Endothelial cell of umbilical vein (primary cell): ENCODE measurements around the gene EOLA1. TPM values are rescaled to one million over a fixed set of nuclear protein-coding genes. Genes with fewer than 3 reads are reported as not detected.
A peak's percentile ranks its signal among the peaks of the same experiment; 100 is the strongest.
"Not testable (repeated sequence)": the region's sequence is repeated elsewhere in the genome, so short reads cannot be mapped to it uniquely, and the experiment has no call there.

ENCODE experiments used
- BruUV-seq: library from RNA; stranded (reverse); fragments of 400-500 nt; replicated peaks from 2 replicates; lab custom pipeline; 2021; lab: Mats Ljungman, UMichigan
- CTCF ChIA-PET: fragments of 300-600, 350-600 bp; sonication (Branson Sonifier 250); formaldehyde crosslinking; loops from one replicate; lab custom pipeline; 2021; ENCODE audit warnings: antibody characterized with exemption, inconsistent platforms; lab: Charles Lee
- POLR2A ChIA-PET: fragments of 300-600, 350-600 bp; sonication (Branson Sonifier 250); formaldehyde crosslinking; loops from one replicate; lab custom pipeline; 2021; ENCODE audit warnings: antibody characterized with exemption, inconsistent platforms; lab: Charles Lee
- DNase-seq: peaks from one replicate; pipeline ENCODE4 v3.0.0-alpha.2; 2011; ENCODE audit warnings: low read depth, low spot score
- FAIRE-seq: peaks from 2 replicates; lab custom pipeline; 2011; peaks lifted over from hg19 to GRCh38; lab: Jason Lieb, UNC
- H2AFZ ChIP-seq: 2 replicates; pipeline ENCODE4 v1.6.0; 2012; ENCODE audit warnings: low read depth, low read length, control low read depth, inconsistent platforms
- H3K27ac ChIP-seq: 2 replicates; pipeline ENCODE4 v1.5.1; 2011; ENCODE audit warnings: low read depth, mild to moderate bottlenecking, control low read depth, low read length, moderate library complexity; ENCODE audit not compliant: insufficient read depth
- H3K27me3 ChIP-seq, 2 experiments: 2 replicates each; pipeline versions ENCODE4 v1.6.0 to v1.6.1; 2011; ENCODE audit warnings: low read length in 2 of 2, mixed read lengths in 1 of 2; ENCODE audit not compliant: control insufficient read depth in 2 of 2, insufficient read depth in 2 of 2
- H3K36me3 ChIP-seq, 2 experiments: 2 replicates in 1 of 2; 3 replicates in 1 of 2; pipeline ENCODE4 v1.5.1; 2011; ENCODE audit warnings: low read length in 2 of 2, mild to moderate bottlenecking in 1 of 2, moderate library complexity in 1 of 2; ENCODE audit not compliant: control insufficient read depth in 2 of 2, insufficient read depth in 2 of 2; ENCODE audit errors: extremely low read depth in 1 of 2
- H3K4me1 ChIP-seq: 3 replicates; pipeline ENCODE4 v1.5.1; 2011; ENCODE audit warnings: mild to moderate bottlenecking, low read length; ENCODE audit not compliant: control insufficient read depth, insufficient read depth; ENCODE audit errors: extremely low read depth
- H3K4me2 ChIP-seq: 2 replicates; pipeline ENCODE4 v1.6.1; 2011; ENCODE audit warnings: low read length, control low read depth, mixed read lengths; ENCODE audit not compliant: insufficient read depth
- H3K4me3 ChIP-seq, 3 experiments: fragments of 200-600 bp in 1 of 3; sonication (generic), shearing (Covaris generic) in 1 of 3; replicated peaks in 1 of 3; 2 replicates each; pipeline ENCODE4 v1.5.1; 2011 to 2016; ENCODE audit warnings: control low read depth in 3 of 3, low read length in 3 of 3, mild to moderate bottlenecking in 2 of 3, inconsistent platforms in 1 of 3, low read depth in 1 of 3, moderate library complexity in 1 of 3; ENCODE audit not compliant: insufficient read depth in 1 of 3
- H3K79me2 ChIP-seq: 2 replicates; pipeline ENCODE4 v1.6.0; 2012; ENCODE audit warnings: low read length, inconsistent platforms; ENCODE audit not compliant: control insufficient read depth, insufficient read depth
- H3K9ac ChIP-seq: replicated peaks from 2 replicates; pipeline ENCODE3; 2011; ENCODE audit warnings: low read length, control low read depth; ENCODE audit not compliant: insufficient read depth; ENCODE audit errors: extremely low read depth
- H3K9me1 ChIP-seq: replicated peaks from 3 replicates; pipeline ENCODE4 v1.6.0; 2011; ENCODE audit warnings: mild to moderate bottlenecking, low read length; ENCODE audit not compliant: control insufficient read depth, insufficient read depth; ENCODE audit errors: extremely low read depth
- H3K9me3 ChIP-seq: replicated peaks from 2 replicates; pipeline ENCODE4 v1.5.1; 2012; ENCODE audit warnings: low read length, inconsistent platforms; ENCODE audit not compliant: control insufficient read depth, insufficient read depth
- H4K20me1 ChIP-seq: replicated peaks from 2 replicates; pipeline ENCODE3; 2011; ENCODE audit warnings: mild to moderate bottlenecking, low read length; ENCODE audit not compliant: control insufficient read depth, insufficient read depth; ENCODE audit errors: extremely low read depth
- CTCF ChIP-seq, 2 donors: IDR thresholded peaks; 1 replicate in 1 of 2; 2 replicates in 1 of 2; pipeline ENCODE4 v1.5.1; 2011; ENCODE audit warnings: low read length in 2 of 2, mild to moderate bottlenecking in 2 of 2, moderate library complexity in 2 of 2, control low read depth in 1 of 2, inconsistent platforms in 1 of 2, low read depth in 1 of 2; ENCODE audit not compliant: insufficient read depth in 1 of 2; ENCODE audit errors: extremely low read depth in 1 of 2
- EZH2 ChIP-seq: IDR thresholded peaks from 2 replicates; pipeline ENCODE4 v1.6.1; 2012; ENCODE audit warnings: borderline replicate concordance, low read depth, mild to moderate bottlenecking, moderate library complexity, low read length, inconsistent platforms; ENCODE audit not compliant: severe bottlenecking
- FOS ChIP-seq: IDR thresholded peaks from 2 replicates; pipeline ENCODE4 v1.6.1; 2011; ENCODE audit warnings: mild to moderate bottlenecking, low read length, moderate library complexity, borderline replicate concordance; ENCODE audit not compliant: insufficient read depth
- GATA2 ChIP-seq: IDR thresholded peaks from 2 replicates; pipeline ENCODE4 v1.7.0; 2011; ENCODE audit warnings: low read depth, mild to moderate bottlenecking, moderate library complexity, mixed read lengths, low read length; ENCODE audit not compliant: insufficient read length, insufficient read depth
- JUN ChIP-seq: IDR thresholded peaks from 2 replicates; pipeline ENCODE4 v1.6.1; 2011; ENCODE audit warnings: borderline replicate concordance, low read depth; ENCODE audit not compliant: insufficient read length, insufficient read depth
- MAX ChIP-seq: IDR thresholded peaks from 2 replicates; pipeline ENCODE4 v1.6.1; 2011; ENCODE audit not compliant: insufficient read depth, insufficient read length
- MYC ChIP-seq: IDR thresholded peaks from one replicate; pipeline ENCODE4 v1.6.1; 2011; ENCODE audit warnings: mild to moderate bottlenecking, low read depth, low read length
- POLR2A ChIP-seq: IDR thresholded peaks from 2 replicates; pipeline ENCODE4 v1.6.1; 2012; ENCODE audit warnings: low read depth, mild to moderate bottlenecking, control low read depth, low read length
- POLR2AphosphoS5 ChIP-seq: IDR thresholded peaks from 2 replicates; pipeline ENCODE4 v1.6.1; 2012; ENCODE audit warnings: low read depth, mild to moderate bottlenecking, control low read depth, low read length, moderate library complexity; ENCODE audit not compliant: insufficient read depth
- dilution Hi-C: fragments of 300-500 bp; cut with MboI; formaldehyde crosslinking; loops from one replicate; pipeline ENCODE4 v1.15.0; 2019; ENCODE audit warnings: low sequenced_read_pairs; ENCODE audit not compliant: extremely low pct_ligation_motif_present
- intact Hi-C: fragments of 100-400 bp; cut with micrococcal nuclease; formaldehyde crosslinking; loops from one replicate; pipeline ENCODE4 v1.10.0; 2022
- polyA plus RNA-seq, 4 experiments: library from polyadenylated mRNA; depleted of rRNA in 3 of 4; stranded (reverse) in 3 of 4; unstranded in 1 of 4; fragments of >200 nt; gene quantifications; 2 replicates each; pipeline versions ENCODE4 v1.2.1 to v1.2.3, GENCODE V29; 2011 to 2012; ENCODE audit warnings: missing spikeins in 1 of 4
- total RNA-seq: library from RNA; stranded (reverse); gene quantifications from 2 replicates; pipeline ENCODE4 v1.2.3, GENCODE V29; 2021

EOLA1 gene
- total and polyA plus RNA-seq, 2 donors (not counting 3 experiments of a cell fraction or from before 2014, with no cell fraction given): 12.5 to 24.6 TPM

GRCh38 chrX:149499766-149500165 lies 41.0 kb upstream of the EOLA1 start:
- no peak overlapping the region for H3K4me2 ChIP-seq
- H2AFZ ChIP-seq: no peak overlapping the region
- H3K4me3 ChIP-seq: no peak overlapping the region
- ChIA-PET CTCF (no interaction called here), POLR2A (no interaction called here)
- H3K9me1 ChIP-seq: no peaks in the 10 kb centered on the region
- FAIRE-seq (no peak), DNase-seq (no peak)
- intact Hi-C loops (loop anchor here (10.0 kb wide), 1 partner anchor 435 kb away; the partner anchor contains the start of gene EOLA2), dilution Hi-C loops (no loop called here)
- no peak overlapping the region for H3K27ac ChIP-seq
- TF ChIP-seq JUN (no peak), POLR2A (no peak), CTCF (IDR thresholded peaks at IDR 0.05; ENCODE audit: extremely low read depth in 1 of 2, insufficient read depth in 1 of 2, low read depth in 1 of 2, low read length in 2 of 2) (no peak), GATA2 (no peak), POLR2AphosphoS5 (no peak), MYC (no peak), EZH2 (no peak), MAX (no peak), FOS (no peak)
- peaks cover 14% of the 10 kb centered on the region for H3K4me1 ChIP-seq
- no TSS peak for BruUV-seq
- H3K36me3 ChIP-seq: peaks cover 10 to 11% of the 10 kb centered on the region in 2 experiments
- no peak overlapping the region for H3K9ac ChIP-seq
- peaks cover 6% of the 10 kb centered on the region for H3K79me2 ChIP-seq
- no peaks in the 10 kb centered on the region for H4K20me1 ChIP-seq
- H3K27me3 ChIP-seq: no peaks in the 10 kb centered on the region
- H3K9me3 ChIP-seq: no peaks in the 10 kb centered on the region

DNA sequence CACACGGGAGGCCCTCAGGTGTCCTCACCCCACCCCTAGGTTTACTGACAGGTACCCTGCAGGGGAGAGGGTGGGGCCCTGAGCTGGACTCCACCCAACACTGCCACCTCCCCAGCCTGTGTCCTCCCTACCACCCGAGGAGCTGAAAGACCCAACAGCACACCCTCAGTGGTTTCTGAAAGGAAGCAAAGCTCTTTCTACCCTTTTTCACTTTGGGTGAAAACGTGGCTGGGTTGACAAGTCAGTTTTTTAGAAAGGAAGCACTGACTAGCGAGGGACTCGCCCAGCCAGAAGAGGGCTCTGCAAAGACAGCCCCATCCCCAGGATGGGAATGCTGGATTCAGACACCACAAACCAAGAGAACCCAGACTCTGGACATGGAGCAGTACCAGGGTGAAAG lies 37.9 kb upstream of the EOLA1 start:
- H3K9me3 ChIP-seq, H3K4me3 ChIP-seq, POLR2A ChIA-PET, BruUV-seq, H4K20me1 ChIP-seq, FAIRE-seq, H3K9me1 ChIP-seq, CTCF ChIA-PET, H3K4me2 ChIP-seq, H3K36me3 ChIP-seq, dilution Hi-C loops, DNase-seq, H3K27me3 ChIP-seq, H2AFZ ChIP-seq, H3K9ac ChIP-seq, H3K79me2 ChIP-seq: not testable (repeated sequence)
- Histone ChIP-seq H3K4me1 (peaks cover 17% of the 10 kb centered on the region), H3K27ac (peak overlapping the region; percentile 39)
- intact Hi-C loops: loop anchor here (10.0 kb wide), 1 partner anchor 432 kb away; the partner anchor contains the start of gene EOLA2
